Measurements from ENCODE around the gene NTSR2. TPM values are rescaled to one million over a fixed set of nuclear protein-coding genes. Genes with fewer than 3 reads are reported as not detected.

The NTSR2 gene
- total and polyA plus RNA-seq, 7 donors = 0.04 to 0.60 TPM; not detected in 5

GRCh38 chr2:11616097-11616687 lies 53.8 kb downstream of the NTSR2 start:
- TF ChIP-seq POLR2AphosphoS5 (IDR thresholded peaks at IDR 0.05) (no peak), EP300 (IDR thresholded peaks at IDR 0.05) (no peak), POLR2A (IDR thresholded peaks at IDR 0.05) (no peak), CTCF (IDR thresholded peaks at IDR 0.05) (no peak)
- no peaks in the 10 kb centered on the region for H3K9me3 ChIP-seq
- intact Hi-C loops (cut with DNase I) = no loop called here
- no peaks in the 10 kb centered on the region for H3K4me1 ChIP-seq
- 89 to 91% methylated on average over 14 of the region's 14 CpGs for WGBS, 2 donors
- H3K27me3 ChIP-seq = no peaks in the 10 kb centered on the region
- H3K27ac ChIP-seq = no peak overlapping the region
- no peak overlapping the region for H3K4me3 ChIP-seq
- H3K36me3 ChIP-seq = no peaks in the 10 kb centered on the region
- no peak for DNase-seq

DNA sequence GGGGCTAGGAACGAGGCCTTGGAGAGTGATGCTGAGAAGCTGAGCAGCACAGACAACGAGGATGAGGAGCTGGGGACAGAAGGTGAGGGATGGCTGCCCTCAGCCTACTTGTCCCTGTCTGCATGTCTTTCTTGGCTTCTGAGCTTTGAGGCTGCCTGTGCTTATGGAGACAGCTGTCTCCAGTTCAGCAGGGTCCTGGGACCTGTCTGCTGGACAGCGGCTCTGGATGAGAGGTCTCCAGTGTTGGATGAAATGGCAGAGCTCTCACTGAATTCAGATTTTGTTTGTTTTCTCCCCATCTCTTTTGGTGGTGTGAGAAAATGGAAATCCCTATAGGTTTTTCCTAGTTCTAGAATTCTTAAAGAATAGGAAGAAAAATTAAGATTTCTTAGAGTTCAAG lies 54.8 kb downstream of the NTSR2 start:
- WGBS, 2 donors = 80 to 84% methylated on average over 3 of the region's 3 CpGs
- no peak for DNase-seq
- Histone ChIP-seq H3K36me3 (no peaks in the 10 kb centered on the region), H3K27ac (no peak overlapping the region), H3K4me3 (no peak overlapping the region), H3K27me3 (no peaks in the 10 kb centered on the region), H3K9me3 (no peaks in the 10 kb centered on the region), H3K4me1 (no peaks in the 10 kb centered on the region)
- no peak for TF ChIP-seq CTCF (IDR thresholded peaks at IDR 0.05)
- no peak for TF ChIP-seq POLR2A (IDR thresholded peaks at IDR 0.05)
- no peak for TF ChIP-seq EP300 (IDR thresholded peaks at IDR 0.05)
- no peak for TF ChIP-seq POLR2AphosphoS5 (IDR thresholded peaks at IDR 0.05)
- intact Hi-C loops (cut with DNase I) = no loop called here

GRCh38 chr2:11613297-11613696 lies 56.7 kb downstream of the NTSR2 start:
- Histone ChIP-seq H3K9me3 (no peaks in the 10 kb centered on the region), H3K4me3 (no peak overlapping the region), H3K27me3 (no peaks in the 10 kb centered on the region), H3K36me3 (no peaks in the 10 kb centered on the region), H3K27ac (no peak overlapping the region), H3K4me1 (no peaks in the 10 kb centered on the region)
- WGBS, 2 donors = 90 to 92% methylated on average over 5 of the region's 5 CpGs
- TF ChIP-seq CTCF (IDR thresholded peaks at IDR 0.05) (no peak), EP300 (IDR thresholded peaks at IDR 0.05) (no peak), POLR2AphosphoS5 (IDR thresholded peaks at IDR 0.05) (no peak), POLR2A (IDR thresholded peaks at IDR 0.05) (no peak)
- no peak for DNase-seq
- intact Hi-C loops (cut with DNase I) = no loop called here

- intact Hi-C loops (cut with DNase I) = no loop called here
- no peaks in the 10 kb centered on the region for H3K9me3 ChIP-seq
- no peak for DNase-seq
- no peak overlapping the region for H3K4me3 ChIP-seq
- no peaks in the 10 kb centered on the region for H3K4me1 ChIP-seq
- H3K27ac ChIP-seq = no peak overlapping the region
- no peaks in the 10 kb centered on the region for H3K27me3 ChIP-seq
- H3K36me3 ChIP-seq = no peaks in the 10 kb centered on the region
- TF ChIP-seq EP300 (IDR thresholded peaks at IDR 0.05) = no peak
- TF ChIP-seq POLR2A (IDR thresholded peaks at IDR 0.05) = no peak
- no peak for TF ChIP-seq POLR2AphosphoS5 (IDR thresholded peaks at IDR 0.05)
- no peak for TF ChIP-seq CTCF (IDR thresholded peaks at IDR 0.05)
- WGBS, 2 donors = 87 to 88% methylated on average over 20 of the region's 20 CpGs
Observed at GRCh38 chr2:11612553-11613215, 57.3 kb downstream of the NTSR2 start.
